ENCODE results near the gene SRRM4.

The SRRM4 gene

GRCh38 chr12:119147847-119148448 is 166.6 kb downstream of the SRRM4 start:
- no peak overlapping the region for H3K4me3 ChIP-seq (ENCODE audit: low read depth, low read length)
- no peak for TF ChIP-seq CTCF (IDR thresholded peaks at IDR 0.05; ENCODE audit: borderline replicate concordance, insufficient read depth, low read depth, low read length)

GRCh38 chr12:119149270-119149669 is 167.9 kb downstream of the SRRM4 start:
- no peak for TF ChIP-seq CTCF (IDR thresholded peaks at IDR 0.05; ENCODE audit: borderline replicate concordance, insufficient read depth, low read depth, low read length)
- H3K4me3 ChIP-seq (ENCODE audit: low read depth, low read length), result no peak overlapping the region

GRCh38 chr12:119151445-119152026 is 170.2 kb downstream of the SRRM4 start:
- no peak overlapping the region for H3K4me3 ChIP-seq (ENCODE audit: low read depth, low read length)
- TF ChIP-seq CTCF (IDR thresholded peaks at IDR 0.05; ENCODE audit: borderline replicate concordance, insufficient read depth, low read depth, low read length), result no peak

GRCh38 chr12:119153477-119154434 is 172.4 kb downstream of the SRRM4 start:
- no peak overlapping the region for H3K4me3 ChIP-seq (ENCODE audit: low read depth, low read length)
- TF ChIP-seq CTCF (IDR thresholded peaks at IDR 0.05; ENCODE audit: borderline replicate concordance, insufficient read depth, low read depth, low read length), result no peak

GRCh38 chr12:119154435-119154818 is 173.1 kb downstream of the SRRM4 start:
- no peak for TF ChIP-seq CTCF (IDR thresholded peaks at IDR 0.05; ENCODE audit: borderline replicate concordance, insufficient read depth, low read depth, low read length)
- no peak overlapping the region for H3K4me3 ChIP-seq (ENCODE audit: low read depth, low read length)

GRCh38 chr12:119156401-119157044 is 175.2 kb downstream of the SRRM4 start:
- no peak overlapping the region for H3K4me3 ChIP-seq (ENCODE audit: low read depth, low read length)
- TF ChIP-seq CTCF (IDR thresholded peaks at IDR 0.05; ENCODE audit: borderline replicate concordance, insufficient read depth, low read depth, low read length), result no peak
